GM19452 (cell line): Measurements from ENCODE around the gene PDYN.

Source experiments
- ATAC-seq: cut with Tn5 transposase; IDR thresholded peaks from one replicate; pipeline ENCODE4 v1.9.1; 2021; ENCODE audit not compliant: unreplicated experiment

The PDYN gene

GRCh38 chr20:1952737-1953530 is 40.9 kb downstream of the PDYN start:
- no peak for ATAC-seq

DNA sequence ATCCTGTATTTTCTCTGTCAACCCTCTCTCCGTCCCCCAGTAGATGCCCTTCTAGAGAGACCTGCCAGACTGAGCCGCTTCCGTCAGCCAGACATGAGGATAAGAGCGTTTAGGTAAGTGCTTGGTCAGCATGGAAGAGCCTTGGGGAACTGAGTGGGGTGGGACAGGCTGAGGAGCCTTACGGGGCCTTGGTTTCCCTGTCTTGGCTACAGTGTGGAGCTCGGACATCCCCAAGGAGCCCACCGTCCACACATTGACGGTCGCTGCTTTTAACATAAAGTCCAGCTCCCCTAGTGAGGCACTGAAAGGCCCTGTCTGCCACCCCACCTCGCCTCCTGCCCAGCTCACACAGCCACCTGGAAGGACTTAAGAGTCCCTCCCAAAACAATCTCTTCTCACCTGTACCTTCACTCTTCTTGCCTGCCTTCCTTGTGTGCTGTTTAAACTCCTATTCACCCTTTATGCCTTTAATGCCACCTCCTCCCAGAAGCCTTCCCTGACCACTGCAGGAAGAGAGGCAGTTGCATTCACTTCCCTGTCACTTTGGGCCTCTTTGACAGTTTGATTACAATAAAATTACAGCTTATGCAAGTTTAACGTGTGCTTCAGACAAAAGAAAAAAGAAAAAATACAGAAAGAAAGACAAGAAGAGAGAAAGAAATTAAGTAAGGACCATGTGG is 42.3 kb downstream of the PDYN start:
- ATAC-seq, result no peak

- ATAC-seq, result no peak
Observed at GRCh38 chr20:1950836-1951235, 43.0 kb downstream of the PDYN start.

GRCh38 chr20:1949347-1950100 is 44.3 kb downstream of the PDYN start:
- ATAC-seq, result no peak

- ATAC-seq, result no peak
Observed at GRCh38 chr20:1947535-1947846, 46.4 kb downstream of the PDYN start.

DNA sequence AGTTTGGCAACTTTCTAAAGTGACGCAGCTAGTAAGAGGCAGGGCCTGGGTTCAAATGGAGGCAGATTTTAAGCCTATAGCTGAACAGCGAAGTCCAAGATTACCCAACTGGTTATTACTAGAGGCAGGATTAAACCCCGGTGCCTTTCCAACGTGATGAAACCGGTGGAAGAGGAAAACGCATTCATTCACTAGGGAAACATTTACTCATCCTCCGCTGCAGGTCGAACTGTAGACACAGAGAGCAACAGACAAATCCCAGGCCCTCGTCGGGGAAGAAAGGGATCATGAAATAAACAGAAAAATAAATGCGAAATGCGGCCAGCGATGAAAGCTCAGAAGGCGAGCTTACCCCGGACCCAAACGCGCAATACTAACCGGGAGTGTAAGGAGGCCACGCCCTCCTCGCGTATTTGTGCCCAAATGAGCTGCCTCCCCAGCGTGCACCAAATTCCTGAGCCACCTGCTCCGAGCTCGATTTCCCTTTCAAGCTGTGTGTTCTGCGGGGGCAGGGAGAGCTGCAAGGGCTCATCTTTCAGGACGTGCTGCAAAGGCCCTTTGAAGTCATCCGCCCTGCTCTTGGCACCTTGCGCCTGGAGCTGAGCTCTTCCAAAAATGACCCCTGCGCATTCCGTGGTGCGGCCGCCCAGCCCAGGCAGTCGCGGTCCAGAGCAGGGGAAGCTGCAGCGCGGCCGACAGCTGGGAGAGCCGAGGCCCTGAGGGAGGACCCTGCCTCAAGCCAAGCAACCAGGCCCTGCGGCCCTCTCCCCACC is 46.9 kb downstream of the PDYN start:
- ATAC-seq, result no peak

GRCh38 chr20:1946442-1946761 is 47.5 kb downstream of the PDYN start:
- no peak for ATAC-seq

GRCh38 chr20:1945660-1946059 is 48.2 kb downstream of the PDYN start:
- ATAC-seq, result no peak

- no peak for ATAC-seq
Observed at GRCh38 chr20:1945134-1945618, 48.7 kb downstream of the PDYN start.

DNA sequence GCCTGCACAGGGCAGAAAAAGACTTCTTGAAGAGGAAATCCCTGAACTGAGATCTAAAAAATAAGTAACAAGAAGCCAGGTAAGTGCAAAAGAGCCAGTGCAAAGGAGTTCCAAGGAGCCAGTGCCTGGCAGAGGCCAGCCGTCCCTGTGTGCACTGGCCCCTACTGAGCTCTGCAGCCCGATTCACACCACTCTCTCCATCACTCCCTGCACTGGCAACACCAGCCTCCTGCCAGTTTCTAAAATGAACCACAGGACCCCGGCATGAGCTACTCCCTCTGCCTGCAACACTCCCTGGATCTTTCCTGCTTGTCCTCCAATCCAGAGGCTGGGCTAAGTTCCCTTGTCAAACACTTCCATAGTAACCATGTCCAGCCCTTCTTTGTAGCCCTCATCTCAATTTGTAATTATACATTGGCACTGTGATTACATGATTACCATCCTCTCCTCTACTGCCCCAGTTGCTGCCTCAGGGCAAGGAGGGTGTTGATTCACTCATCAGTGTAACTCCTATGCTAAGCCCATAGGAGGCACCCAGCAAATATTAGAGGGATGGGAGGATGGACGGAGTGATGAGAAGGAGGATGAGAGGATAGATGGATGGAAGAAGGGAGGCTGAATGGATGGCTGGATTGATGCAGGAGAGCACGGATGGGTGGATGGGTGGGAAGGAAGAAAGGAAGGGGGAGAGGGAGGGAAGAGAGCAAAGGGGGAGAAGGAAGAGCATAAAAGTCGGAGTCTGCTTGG is 49.3 kb downstream of the PDYN start:
- no peak for ATAC-seq

DNA sequence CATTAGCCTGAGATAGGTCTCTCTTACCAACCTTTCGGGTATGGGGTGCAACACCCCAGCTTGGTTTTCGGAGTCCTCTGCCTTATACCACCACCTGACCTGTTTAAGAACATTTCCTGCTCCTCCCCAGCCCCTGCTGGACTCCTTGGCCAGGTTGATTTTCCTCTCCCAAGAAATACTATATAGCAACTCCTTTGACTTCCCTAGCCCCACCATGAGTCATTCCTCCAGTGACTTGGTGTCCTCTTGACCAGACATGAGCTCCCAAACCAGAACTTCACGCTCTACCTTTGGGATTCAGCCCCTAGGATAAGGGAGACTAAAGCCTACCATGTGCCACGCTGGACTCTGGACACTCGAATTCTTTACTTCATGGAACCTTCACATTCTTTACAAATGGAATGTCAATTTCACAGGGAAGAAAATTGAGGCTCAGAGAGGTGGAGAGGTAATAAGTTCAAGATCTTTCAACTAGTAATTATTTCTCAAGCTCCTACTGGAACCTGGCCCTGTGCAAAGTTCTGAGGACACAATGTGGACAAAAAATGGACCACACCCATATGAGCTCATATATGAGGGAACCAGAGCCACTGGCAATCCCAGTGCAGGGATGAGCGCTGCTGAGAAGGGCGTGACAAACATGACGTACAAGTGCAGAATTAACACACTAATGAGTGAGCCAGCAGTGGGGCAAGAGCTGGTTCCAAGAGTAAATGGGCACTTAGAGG is 50.4 kb downstream of the PDYN start:
- no peak for ATAC-seq

DNA sequence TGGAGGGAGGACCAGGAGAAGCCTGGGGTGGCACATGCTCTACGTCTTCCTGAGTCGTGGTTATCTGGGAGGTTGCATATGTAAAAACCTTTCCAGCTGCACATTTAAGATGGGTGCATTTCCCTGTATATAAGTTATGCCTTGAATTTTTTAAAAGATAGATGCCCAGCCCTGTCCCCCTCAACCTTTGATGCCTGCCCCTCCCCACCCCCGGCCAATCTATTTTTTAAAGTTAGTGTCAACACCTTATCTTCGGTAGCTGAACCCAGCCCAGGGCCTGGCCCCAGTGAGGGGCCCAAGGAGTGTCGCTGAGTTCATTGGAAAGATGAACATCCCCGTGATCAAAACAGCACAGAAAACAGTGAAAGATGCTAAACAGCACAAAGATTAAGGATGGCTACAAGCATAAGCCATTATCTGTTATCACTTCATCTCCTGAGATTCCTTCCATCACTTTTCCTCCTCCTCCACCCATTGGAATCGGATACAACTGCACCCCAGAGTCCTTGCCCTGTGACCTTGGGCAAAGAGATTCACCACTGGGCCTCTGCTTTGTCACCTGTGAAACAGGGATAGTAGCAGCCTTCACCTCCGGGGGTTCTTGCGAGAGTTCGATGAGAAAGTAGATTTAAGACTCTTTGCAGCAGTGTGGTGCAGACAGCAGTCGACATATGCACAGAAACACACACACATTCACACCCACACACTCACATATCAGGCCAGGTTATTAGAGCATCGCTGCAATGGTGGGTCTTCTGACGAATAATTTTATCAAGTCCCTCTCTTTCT is 51.2 kb downstream of the PDYN start:
- no peak for ATAC-seq

- no peak for ATAC-seq
Observed at GRCh38 chr20:1942061-1942460, 51.8 kb downstream of the PDYN start.

DNA sequence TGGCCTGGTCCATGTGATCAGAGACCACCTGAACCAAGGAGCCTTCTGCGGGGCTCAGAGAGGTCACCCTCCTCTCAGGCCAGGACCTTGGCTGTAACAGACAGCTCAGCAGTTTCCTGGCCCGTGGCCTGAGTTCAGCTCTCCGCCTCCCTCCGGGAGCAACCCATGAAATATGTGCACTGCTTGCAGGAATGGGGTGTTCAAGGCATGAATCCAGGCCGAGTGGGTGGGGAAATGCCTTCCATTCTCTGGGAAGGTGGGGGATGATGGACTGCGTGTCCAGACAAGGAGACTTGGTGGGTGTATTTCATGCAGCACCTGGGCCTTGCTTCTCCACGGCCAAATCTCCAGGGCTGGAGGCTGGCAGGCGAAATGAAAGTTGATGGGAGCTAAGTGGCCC is 52.6 kb downstream of the PDYN start:
- no peak for ATAC-seq

DNA sequence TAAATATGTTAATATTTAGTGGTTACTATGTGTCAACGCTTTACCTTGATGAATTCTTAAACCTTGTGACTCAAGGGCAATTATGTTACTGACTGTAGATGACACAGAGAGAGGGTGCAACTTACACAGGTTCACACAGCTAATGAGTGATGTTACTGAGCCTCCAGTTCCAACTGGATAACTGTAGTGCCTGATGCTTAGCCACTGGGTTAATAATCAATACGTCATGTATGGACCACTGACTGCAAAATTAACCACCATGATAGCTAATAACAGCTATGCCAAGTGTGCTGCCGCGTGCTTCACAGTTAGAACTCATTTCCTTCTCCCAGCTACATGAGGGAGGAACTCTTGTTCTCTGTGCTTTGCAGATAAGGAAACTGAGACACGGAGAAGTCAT is 53.3 kb downstream of the PDYN start:
- ATAC-seq, result no peak

DNA sequence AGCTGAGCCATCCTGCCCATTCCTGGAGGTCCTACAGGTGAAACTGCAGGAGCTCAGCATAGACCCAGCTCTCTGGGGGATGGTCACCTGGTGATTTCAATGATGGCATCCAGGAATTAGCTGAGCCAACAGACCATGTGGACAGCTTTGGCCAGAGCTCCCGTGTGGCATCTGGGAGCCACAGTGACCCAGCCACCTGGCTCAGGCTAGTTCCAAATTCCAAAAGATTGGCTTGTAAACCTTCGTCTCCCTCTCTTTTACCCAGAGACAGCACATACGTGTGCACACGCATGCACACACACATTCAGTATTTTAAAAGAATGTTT is 54.6 kb downstream of the PDYN start:
- ATAC-seq, result no peak

DNA sequence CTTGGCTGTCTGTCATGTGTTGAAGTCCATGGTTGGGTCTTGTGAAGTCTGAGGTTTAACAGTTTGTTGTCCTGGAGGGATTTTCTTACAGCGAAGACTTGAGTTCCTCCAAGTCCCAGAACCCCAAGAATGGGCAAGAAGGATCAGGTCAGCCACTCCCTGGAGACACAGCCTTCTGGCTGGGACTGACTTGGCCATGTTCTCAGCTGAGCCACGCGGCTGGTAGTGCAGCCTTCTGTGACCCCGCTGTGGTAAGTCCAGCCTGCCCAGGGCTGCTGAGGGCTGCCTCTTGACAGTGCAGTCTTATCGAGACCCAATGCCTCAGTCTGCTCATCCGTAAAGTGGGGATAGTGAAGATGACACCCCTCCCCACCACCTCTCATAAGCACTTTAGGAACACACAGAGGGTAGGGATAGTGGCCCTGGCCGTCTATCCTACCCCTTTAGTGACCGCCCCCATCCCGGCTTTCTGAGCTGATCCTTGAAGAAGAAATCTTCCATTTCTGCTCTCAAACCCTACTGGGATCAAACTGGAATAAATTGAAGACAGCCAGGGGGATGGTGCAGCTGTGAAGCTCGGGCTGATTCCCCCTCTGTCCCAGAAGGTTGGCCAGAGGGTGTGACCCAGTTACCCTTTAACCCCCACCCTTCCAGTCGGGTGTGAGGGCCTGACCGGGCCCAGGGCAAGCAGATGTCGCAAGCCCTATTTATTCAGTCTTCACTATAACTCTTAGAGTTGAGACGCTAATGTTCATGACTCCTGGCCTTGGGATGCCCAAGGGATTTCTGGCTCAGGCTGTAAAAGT is 55.2 kb downstream of the PDYN start:
- no peak for ATAC-seq

- no peak for ATAC-seq
Observed at GRCh38 chr20:1937316-1937976, 56.4 kb downstream of the PDYN start.
